GM19328 (cell line): ENCODE data around the gene IRF2BP1.
"Not testable (repeated sequence)": the region's sequence is repeated elsewhere in the genome, so short reads cannot be mapped to it uniquely, and the experiment has no call there.

Source experiments
- ATAC-seq: cut with Tn5 transposase; IDR thresholded peaks from one replicate; pipeline ENCODE4 v1.9.1; 2021; ENCODE audit warnings: mild to moderate bottlenecking, moderate library complexity; ENCODE audit not compliant: unreplicated experiment

Gene IRF2BP1

DNA sequence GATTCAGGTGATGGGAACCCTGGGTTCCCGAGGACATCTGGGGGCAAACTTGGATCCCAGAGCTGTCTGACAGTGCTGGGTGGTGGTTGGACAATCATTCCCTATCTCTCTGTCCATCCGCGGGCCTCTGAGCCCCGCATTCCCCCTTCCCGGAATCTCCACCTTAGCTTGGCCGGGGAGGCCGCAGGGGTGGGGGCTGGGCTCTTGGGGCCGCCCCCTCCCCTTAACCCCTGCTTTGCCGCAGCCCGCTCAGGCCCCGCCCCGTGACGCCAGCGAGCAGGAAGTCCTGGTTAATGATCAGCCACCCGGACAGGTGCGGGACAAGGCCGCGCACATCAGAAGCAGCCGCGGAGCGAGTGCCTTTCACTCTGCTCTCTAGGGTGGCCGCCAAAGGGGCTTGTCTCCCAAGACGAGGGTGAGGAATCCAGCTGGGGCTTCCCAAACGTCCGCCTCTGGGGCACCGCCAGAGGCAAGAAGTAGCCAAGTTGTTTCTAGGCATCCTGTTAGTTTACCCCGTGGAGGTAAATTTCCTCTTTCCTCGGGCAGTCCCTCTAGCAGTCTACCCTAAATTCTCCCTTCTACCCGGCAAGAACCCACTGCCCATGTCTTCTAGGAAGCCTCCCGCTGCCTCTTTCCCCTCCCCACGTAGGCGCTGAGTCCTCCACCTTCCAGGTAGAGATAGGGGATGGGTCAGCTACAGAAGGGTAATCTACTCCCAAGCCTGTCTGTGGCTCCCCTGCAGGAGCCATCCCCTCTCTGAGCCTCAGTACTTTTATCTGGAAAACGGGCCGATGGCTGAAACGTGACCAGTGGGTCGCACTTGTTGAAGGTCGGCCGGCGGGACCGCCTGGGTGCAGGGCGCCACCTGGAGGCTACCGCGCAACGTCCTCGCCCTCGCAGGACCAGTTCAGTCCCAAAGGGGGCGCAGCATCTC is 3.0 kb downstream of the IRF2BP1 start:
- no peak for ATAC-seq

DNA sequence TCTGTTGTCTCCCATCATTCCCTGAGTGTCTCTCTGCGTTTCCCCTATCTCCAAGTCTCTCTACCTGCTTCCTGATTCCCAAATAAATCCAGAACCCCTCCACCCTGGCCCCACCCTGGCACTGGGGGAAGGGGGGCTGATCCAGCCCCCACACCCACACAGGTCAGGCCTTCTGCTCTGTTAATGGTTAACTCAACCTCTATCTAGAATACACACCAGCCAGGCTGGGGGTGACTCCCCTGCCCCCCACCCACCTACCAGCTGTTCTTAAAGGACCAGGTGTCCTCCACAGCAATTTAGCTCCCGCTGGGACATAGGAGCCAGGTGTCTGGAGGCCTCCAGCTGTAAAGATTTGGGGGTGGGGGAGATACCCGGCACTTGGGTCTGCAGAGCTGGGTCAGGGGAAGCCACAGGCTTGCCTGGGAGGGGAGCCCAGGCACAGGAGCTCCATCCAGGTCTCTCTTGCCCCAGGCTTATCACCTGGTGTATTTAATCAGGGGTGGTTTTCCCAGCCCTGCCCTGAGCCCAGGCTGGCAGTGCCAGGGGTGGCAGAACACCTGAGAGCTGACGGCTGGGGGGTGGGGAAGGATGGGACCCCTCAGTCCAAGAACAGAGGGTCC is 3.9 kb downstream of the IRF2BP1 start:
- ATAC-seq, result no peak

DNA sequence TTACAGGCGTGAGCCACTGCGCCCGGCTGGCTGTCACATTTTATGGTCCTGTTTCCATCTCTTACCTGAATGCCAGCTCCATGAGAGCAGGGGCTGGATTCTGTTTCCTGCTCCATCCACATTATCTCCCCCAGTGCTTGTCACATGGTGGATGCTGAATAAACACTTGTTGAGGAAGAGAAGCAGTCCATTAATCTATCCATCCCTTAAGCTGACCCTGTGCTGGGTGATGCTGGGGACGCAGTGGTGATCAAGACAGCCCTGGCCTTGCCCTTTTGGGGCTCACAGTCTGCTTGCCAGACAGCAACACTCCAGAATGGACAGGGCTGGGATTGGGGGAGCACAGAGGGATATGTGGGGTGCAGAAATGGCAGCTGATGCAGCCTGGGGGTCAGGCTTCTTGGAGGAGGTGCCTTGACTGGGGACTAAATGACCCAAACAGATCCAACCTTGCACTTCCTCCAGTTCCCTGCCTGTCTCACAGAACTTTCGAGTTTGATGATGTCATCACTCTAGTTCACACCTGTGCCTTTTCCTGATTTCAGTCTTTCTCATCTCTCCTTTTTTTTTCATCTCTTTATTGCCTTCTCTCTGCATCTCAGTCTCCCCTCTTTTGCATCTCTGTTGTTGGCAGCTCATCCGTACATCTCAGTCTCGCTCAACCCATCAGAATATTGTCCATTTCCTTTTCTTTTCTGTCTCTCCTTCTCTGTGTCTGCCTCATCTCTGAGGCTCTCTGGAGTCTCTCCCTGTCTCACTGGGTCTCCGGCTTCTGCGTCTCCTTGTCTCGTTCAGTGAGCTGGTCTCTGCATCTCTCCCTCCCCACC is 4.6 kb downstream of the IRF2BP1 start:
- no peak for ATAC-seq

DNA sequence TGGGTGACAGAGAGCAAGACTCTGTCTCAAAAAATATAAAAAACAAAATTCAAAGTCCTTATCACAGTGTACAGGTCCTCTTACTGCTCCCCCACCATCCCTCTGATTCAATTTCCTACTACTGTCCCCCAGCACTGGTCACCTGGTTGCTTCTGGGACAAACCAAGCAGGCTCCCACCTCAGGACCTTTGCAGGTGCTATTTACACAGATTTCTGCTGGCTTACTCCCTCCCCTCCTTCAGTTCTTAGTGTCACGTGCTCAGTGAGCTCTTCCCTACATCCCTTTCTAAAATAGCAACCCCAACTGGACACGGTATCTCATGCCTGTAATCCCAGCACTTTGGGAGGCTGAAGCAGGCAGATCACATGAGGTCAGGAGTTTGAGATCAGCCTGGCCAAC is 6.0 kb downstream of the IRF2BP1 start:
- no peak for ATAC-seq

DNA sequence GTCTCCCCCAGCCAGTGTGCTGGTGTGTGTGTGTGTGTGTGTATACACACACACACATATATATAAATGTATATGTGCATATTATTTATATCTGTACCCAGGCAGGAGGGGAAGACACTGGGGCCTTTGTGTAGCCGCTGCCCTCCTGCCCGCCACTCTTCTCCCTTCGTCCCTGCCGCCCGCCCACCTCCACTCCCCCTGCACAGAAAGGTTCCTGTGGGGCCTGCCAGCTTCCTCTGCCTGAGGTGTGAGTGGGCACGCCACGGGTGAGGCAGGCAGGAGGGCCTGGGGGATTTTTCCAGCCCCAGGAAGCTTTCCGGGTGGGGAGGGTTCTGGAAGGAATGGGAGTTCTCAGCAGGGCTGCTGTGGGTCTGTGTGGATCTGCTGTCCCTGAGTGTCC is 6.9 kb downstream of the IRF2BP1 start:
- no peak for ATAC-seq

DNA sequence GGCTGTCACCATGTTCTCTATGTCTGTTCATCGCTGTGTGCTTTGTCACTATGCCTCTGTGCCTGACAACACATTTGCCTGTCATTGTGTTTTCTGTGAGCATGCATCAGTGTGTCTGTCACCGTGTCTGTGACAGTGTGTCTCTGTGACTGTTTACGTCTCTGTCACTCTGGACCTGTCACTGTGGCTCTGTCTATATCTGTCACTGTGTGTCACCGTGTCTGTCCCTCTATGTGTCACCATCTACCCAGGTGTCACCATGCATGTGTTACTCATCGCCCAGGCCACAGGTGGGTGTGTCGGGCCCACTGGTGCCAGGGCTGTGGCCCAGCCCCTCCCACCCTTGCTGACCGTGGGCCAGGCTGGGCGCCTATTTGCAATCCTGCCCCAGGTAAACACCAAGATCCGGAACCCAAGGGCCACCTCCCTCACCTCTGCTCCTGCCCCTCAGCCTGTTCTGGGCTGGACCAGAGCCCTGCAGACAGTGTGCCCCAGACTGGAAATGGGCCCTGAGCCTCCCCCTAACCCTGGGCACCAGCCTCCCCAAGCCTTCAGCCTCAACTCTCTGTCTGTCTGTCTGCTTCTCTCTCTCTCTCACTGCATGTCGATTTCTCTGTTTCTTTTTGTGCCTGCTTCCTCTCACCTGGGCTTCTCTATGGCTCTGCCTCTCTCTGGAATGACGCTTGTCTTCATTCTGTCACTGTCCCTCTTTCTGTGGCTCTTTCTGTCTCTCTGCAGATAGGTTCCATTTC is 7.7 kb downstream of the IRF2BP1 start:
- ATAC-seq, result no peak

DNA sequence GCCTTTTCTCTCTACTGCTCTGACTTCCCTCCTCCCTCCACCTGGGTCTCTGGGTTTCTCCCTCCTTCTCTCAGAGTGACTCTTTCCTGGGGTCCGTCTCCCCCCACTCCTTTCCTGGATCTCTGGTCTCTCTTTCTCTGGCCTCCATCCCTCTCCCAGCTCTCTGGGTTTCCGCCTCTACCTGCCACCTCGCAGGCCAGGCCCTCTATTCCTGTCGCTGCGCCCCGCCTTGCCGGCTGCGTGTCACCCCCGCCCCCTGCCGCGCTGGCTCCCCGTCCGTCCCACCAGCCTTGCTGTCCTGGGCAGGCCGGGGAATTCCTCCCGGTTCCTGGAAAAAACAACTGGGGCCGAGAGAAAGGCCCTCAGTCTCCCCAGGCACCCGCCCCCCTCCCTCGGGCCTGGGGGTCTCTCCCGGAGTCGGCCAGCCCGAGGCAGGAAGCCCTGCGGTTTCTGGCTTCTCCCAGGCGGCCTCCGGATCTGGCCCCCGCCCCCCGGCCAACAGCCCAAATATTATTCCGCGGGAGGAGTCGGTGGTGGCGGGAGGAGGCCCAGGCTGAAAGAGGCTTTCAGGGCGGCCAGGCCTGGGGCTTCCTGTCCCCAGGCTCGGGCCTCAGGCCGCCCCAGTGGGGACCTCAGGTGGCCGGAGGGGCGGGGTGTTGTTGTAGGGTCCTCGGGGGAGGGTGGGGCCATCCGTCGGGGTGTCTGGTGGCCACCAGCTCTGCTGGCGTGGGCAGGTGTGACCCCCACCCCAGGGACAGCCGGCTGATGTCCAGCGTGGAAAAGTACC is 9.3 kb downstream of the IRF2BP1 start:
- ATAC-seq, result no peak

DNA sequence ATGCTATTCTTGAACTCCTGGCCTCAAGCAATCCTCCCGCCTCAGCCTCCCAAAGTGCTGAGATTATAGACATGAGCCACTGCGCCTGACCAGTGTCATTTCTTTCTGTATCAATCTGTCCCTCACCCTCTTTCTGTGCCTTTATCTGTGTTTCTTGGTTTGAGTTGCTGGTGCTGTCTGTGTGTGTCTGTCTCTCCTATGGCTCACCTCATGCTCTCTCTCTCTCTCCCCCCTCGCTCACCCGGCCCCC is 9.9 kb downstream of the IRF2BP1 start:
- ATAC-seq, result no peak

DNA sequence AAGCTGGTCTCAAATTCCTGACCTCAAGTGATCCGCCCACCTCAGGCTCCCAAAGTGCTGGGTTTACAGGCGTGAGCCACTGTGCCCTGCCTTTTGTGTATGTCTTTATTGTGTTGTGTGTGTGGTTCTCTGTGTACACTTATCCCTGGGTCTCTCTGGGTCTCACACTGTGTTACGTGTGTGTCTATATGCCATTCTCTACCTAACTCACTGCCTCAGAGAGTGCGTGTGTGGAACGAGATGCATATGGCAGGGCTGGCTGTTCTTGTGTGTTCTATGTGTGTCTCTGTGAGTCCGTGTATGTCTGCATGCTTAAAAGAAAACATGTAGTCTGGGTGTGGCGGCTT is 11.3 kb downstream of the IRF2BP1 start:
- no peak for ATAC-seq

DNA sequence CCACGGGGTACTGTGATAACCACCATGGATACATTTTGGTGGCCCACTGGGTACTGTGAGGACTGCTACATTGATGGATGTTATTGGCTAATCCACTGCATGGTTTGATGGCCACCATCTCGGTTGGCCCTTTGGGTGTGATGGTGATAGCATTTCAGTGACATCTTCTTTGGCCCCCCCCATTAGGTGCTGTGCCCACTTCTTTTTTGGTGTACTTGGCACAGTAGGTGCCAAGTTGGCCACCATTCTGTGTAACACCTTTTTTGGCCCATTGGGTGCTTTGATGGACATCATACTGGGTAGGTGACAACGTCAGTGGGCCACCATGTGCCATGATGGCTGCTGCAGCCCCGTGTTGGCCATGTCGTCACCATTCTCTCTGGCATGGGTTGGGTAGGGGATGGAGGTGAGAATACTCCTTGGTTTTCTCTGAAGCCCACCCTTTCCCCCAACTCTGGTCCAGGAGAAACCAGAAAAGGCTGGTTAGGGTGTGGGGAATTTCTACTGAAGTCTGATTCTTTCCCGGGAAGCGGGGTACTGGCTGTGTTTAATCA is 12.6 kb downstream of the IRF2BP1 start:
- ATAC-seq, result no peak

DNA sequence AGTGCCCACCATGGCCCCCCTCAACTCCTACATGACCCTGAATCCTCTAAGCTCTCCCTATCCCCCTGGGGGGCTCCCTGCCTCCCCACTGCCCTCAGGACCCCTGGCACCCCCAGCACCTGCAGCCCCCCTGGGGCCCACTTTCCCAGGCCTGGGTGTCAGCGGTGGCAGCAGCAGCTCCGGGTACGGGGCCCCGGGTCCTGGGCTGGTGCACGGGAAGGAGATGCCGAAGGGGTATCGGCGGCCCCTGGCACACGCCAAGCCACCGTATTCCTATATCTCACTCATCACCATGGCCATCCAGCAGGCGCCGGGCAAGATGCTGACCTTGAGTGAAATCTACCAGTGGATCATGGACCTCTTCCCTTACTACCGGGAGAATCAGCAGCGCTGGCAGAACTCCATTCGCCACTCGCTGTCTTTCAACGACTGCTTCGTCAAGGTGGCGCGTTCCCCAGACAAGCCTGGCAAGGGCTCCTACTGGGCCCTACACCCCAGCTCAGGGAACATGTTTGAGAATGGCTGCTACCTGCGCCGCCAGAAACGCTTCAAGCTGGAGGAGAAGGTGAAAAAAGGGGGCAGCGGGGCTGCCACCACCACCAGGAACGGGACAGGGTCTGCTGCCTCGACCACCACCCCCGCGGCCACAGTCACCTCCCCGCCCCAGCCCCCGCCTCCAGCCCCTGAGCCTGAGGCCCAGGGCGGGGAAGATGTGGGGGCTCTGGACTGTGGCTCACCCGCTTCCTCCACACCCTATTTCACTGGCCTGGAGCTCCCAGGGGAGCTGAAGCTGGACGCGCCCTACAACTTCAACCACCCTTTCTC is 13.6 kb downstream of the IRF2BP1 start:
- no peak for ATAC-seq

DNA sequence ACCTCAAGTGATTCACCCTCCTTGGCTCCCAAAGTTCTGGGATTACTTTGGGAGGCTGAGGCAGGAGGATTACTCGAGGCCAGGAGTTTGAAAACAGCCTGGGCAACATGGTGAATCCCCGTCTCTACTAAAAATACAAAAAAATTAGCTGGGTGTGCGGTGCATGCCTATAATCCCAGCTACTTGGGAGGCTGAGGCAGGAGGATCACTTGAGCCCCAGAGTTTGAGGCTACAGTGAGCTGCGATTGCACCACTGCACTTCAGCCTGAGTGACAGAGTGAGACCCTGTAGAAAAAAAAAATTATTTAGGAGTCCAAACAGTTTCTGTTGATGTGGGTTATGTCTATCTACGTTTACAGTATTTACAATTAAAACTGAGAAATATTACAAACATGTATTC is 15.1 kb downstream of the IRF2BP1 start:
- no peak for ATAC-seq

DNA sequence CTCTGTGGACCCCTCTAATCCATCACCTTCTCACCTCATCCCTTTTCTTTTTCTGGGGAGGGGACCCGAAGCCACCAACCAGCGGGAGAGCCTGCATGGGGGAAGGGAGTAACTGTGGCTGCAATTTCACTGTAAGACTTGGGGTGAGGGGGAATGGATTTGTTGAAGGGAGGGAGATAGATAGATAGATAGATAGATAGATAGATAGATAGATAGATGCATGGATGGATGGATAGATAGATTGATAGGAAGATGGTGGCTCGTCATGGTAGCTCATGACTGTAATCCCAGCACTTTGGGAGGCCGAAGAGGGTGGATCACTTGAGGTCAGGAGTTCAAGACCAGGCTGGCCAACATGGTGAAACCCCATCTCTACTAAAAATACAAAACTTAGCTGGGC is 18.7 kb downstream of the IRF2BP1 start:
- not testable (repeated sequence) for ATAC-seq

DNA sequence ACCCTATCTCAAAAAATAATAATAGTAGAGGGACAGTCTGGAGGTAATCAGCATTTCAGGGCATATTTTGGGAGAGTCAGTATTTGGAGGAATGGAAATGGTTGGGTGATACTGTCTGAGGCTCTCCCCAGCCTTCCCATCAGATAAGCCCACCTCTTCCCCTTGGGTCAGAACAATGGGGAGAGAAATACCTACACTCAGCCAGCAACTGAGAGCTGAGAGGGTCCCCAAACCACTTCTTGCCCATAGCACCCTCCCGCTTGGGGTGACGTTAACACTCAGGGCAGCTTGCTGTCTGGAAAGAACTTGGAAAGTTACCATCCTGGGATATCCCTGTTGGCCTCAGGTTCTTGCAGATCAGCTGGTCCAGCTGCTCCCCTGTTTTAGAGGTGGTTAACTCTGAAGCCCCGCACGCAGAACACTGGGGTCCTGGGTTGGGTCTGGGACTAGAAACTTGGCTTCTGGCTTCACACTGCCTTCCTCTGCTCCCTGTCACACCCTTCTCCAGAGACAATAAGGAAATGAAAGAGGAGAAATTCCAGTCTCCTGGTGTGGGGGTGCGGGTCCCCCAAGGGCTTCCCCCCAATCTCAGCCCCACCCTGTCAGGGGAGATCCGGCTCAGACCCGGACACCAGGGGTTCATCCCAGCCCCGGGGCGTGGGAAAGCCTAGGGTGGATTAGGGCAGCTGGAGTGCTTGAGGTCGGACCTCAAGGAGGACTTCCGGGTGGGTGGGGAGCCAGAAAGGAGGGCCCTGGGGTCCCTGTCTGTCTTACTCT is 19.4 kb downstream of the IRF2BP1 start:
- ATAC-seq, result no peak

DNA sequence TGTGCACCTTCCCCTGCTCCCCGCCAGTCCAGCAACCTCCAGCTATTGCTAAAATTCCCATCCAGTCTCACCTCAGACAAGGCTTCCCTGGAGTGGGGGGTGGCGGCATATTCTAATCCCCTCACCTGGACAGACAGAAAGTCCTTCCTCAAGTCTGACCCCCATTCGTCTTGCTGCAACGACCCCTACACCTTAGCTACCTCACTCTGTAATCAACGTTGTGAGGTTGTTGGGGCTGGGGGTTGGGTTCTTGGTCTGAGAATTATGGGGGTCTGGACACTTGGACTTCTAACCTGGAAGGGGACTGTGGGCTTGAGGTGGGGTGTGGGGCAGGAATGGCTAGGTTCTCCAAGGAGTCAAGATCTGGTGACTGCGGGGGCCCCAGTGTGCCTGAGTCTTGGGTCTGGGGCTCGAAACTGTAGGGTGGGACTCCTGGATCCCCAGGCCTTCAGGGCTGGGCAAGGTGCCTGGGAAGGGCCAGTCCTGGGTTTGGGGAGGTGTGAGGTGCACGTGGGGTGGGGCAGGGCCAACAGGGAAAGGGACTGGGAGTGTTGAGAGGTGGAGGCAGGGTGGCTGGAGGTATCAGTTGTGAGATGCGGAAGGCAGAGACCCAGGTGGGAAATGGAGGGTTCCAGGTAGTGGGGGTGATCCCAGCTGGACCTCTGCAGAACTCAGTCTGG is 20.5 kb downstream of the IRF2BP1 start:
- ATAC-seq, result no peak

DNA sequence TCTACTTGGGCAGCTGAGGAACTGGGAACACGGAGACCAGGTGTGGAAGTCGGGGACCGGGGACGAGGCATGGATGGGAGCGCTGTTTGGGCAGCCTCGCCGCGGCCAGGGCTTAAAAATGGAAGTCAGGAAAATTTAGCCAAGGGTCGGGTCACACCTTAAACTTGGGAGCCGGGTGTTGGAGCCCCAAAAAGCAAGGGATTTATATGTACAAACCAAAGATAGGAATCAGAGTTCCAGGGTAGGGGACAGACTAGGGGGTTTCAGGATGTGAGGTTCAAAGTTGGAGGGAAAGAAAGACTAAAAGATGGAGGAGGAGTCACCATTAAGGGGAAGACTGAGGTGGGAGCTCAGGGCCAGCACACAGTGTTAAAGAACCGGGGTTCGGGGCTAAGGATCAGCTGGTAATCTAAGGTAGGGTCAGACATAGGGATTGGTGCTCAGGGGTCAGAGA is 21.3 kb downstream of the IRF2BP1 start:
- no peak for ATAC-seq

DNA sequence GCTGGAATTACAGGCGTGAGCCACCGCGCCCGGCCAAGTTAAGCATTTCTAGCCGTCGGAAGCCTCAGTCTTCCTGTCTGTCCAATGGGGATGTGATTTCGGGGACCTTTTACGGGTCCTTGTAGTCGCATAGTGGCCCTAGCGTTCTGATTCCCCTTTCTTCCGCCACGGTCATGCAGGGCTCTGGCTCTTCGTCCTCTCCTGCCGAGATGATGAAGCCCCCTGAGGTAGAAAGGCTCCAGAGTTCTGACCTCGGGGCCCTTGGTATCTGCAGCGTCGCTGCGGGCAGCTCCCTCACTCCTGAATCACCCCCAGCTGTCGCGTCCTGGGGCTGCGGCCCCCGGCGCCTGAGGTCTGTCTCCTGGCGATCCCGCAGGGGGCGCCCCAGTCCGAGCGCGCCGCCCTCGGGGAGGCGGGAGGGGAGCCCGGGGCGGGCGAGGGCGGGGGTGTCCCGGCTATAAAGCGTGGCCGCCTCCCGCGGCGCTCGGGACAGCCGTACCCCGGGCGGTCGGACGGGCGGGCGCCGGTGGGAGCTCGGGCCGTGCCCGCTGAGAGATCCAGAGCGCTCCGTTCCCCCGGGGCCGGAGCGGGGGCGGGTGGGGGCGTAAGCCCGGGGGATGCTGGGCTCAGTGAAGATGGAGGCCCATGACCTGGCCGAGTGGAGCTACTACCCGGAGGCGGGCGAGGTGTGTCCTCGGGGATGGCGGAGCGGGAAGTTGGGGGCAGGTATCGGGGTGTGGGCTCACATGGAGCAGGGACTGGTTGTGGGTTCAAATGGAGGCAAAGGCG is 21.9 kb downstream of the IRF2BP1 start, which contains the start of gene FOXA3:
Gene FOXA3 (plus strand): TSS at position 487 of the 789 bp plus-strand sequence. CDS start 131 bp downstream, at position 618.
- ATAC-seq, result no peak
